ENCODE measurements around the gene ARHGEF33.

Gene ARHGEF33

GRCh38 chr2:38875576-38876367 lies 13.9 kb upstream of the ARHGEF33 start, which contains the start of the genes DHX57 and MORN2:
DHX57 (minus strand) TSS chr2:38875934; CDS start chr2:38868405, 7,529 bp downstream.
MORN2 (plus strand) TSS chr2:38875976.
- TF ChIP-seq EZH2phosphoT487 (conservative IDR thresholded peaks at IDR 0.05; ENCODE audit: low read length) (no peak), CTCF (IDR thresholded peaks at IDR 0.05; ENCODE audit: insufficient read depth, low read length, poor library complexity, severe bottlenecking) (no peak)

GRCh38 chr2:38876407-38876806 lies 13.3 kb upstream of the ARHGEF33 start:
- Histone ChIP-seq H3K36me3 (ENCODE audit: low read length) (no peaks in the 10 kb centered on the region), H3K4me2 (ENCODE audit: low read depth, low read length, poor library complexity, severe bottlenecking) (peak overlapping the region; percentile 81), H3K9me3 (ENCODE audit: insufficient read depth, low read length) (no peaks in the 10 kb centered on the region), H3K27me3 (ENCODE audit: low read length) (no peaks in the 10 kb centered on the region), H3K4me3 (ENCODE audit: insufficient read depth, low read length, poor library complexity, severe bottlenecking) (peak overlapping the region; percentile 86), H3F3A (ENCODE audit: insufficient read depth) (no peaks in the 10 kb centered on the region), H3K9ac (ENCODE audit: low read length) (peak overlapping the region; percentile 72), H3K9me2 (replicated peaks; ENCODE audit: insufficient read depth, low read length) (no peaks in the 10 kb centered on the region), H2AFZ (ENCODE audit: low read depth, low read length, severe bottlenecking) (peak overlapping the region; percentile 99), H4K20me1 (ENCODE audit: low read depth, low read length) (no peaks in the 10 kb centered on the region), H3K79me2 (ENCODE audit: insufficient read depth, low read length) (peaks cover 10% of the 10 kb centered on the region), H3K27ac (ENCODE audit: low read depth, low read length) (no peak overlapping the region)
- TF ChIP-seq EZH2phosphoT487 (conservative IDR thresholded peaks at IDR 0.05; ENCODE audit: low read length) (no peak), CTCF (IDR thresholded peaks at IDR 0.05; ENCODE audit: insufficient read depth, low read length, poor library complexity, severe bottlenecking) (no peak)

More at GRCh38 chr2:38875576-38876367, 13.9 kb upstream of the ARHGEF33 start, which contains the start of the genes DHX57 and MORN2:
- no peaks in the 10 kb centered on the region for H3K36me3 ChIP-seq (ENCODE audit: low read length)
- H3K9me3 ChIP-seq (ENCODE audit: insufficient read depth, low read length), result no peaks in the 10 kb centered on the region
- H3K27ac ChIP-seq (ENCODE audit: low read depth, low read length), result no peak within 1 kb of the TSS
- H3K4me2 ChIP-seq (ENCODE audit: low read depth, low read length, poor library complexity, severe bottlenecking), result peak within 1 kb of the TSS; percentile 81
- H3K27me3 ChIP-seq (ENCODE audit: low read length), result no peaks in the 10 kb centered on the region
- H3K4me3 ChIP-seq (ENCODE audit: insufficient read depth, low read length, poor library complexity, severe bottlenecking), result peak within 1 kb of the TSS; percentile 86
- peak within 1 kb of the TSS; percentile 72 for H3K9ac ChIP-seq (ENCODE audit: low read length)
- no peaks in the 10 kb centered on the region for H4K20me1 ChIP-seq (ENCODE audit: low read depth, low read length)
- H2AFZ ChIP-seq (ENCODE audit: low read depth, low read length, severe bottlenecking), result peak within 1 kb of the TSS; percentile 99
- H3F3A ChIP-seq (ENCODE audit: insufficient read depth), result no peaks in the 10 kb centered on the region
- peaks cover 10% of the 10 kb centered on the region for H3K79me2 ChIP-seq (ENCODE audit: insufficient read depth, low read length)
- no peaks in the 10 kb centered on the region for H3K9me2 ChIP-seq (replicated peaks; ENCODE audit: insufficient read depth, low read length)

DNA sequence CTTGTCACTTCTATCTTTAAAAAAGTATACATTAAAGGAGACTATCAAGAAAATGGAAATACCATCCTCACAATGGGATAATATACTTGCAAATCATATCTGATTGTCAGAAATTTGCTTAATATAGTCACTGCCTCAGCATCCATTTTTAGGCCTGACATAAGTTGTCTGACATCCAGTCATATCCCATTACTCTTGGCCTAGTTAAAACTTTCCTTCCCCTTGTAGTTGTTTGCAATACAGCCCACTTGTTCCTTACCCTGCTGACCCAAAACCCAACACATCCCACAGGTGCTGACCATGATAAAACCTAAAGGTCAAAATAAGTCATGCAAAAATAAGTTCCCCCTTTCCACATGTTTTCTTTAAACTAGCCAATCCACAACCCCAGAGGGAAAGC lies 3.6 kb upstream of the ARHGEF33 start:
- Histone ChIP-seq H3K36me3 (ENCODE audit: low read length) (no peaks in the 10 kb centered on the region), H2AFZ (ENCODE audit: low read depth, low read length, severe bottlenecking) (no peak overlapping the region), H3K4me2 (ENCODE audit: low read depth, low read length, poor library complexity, severe bottlenecking) (no peak overlapping the region), H3K9me3 (ENCODE audit: insufficient read depth, low read length) (no peaks in the 10 kb centered on the region), H3K9ac (ENCODE audit: low read length) (no peak overlapping the region), H4K20me1 (ENCODE audit: low read depth, low read length) (no peaks in the 10 kb centered on the region), H3K27ac (ENCODE audit: low read depth, low read length) (no peak overlapping the region), H3K79me2 (ENCODE audit: insufficient read depth, low read length) (no peaks in the 10 kb centered on the region), H3K9me2 (replicated peaks; ENCODE audit: insufficient read depth, low read length) (no peaks in the 10 kb centered on the region), H3F3A (ENCODE audit: insufficient read depth) (no peaks in the 10 kb centered on the region), H3K4me3 (ENCODE audit: insufficient read depth, low read length, poor library complexity, severe bottlenecking) (no peak overlapping the region), H3K27me3 (ENCODE audit: low read length) (no peaks in the 10 kb centered on the region)
- TF ChIP-seq CTCF (IDR thresholded peaks at IDR 0.05; ENCODE audit: insufficient read depth, low read length, poor library complexity, severe bottlenecking), result no peak
- TF ChIP-seq EZH2phosphoT487 (conservative IDR thresholded peaks at IDR 0.05; ENCODE audit: low read length), result no peak
